ENCODE data around the gene KCNC3.
A peak's percentile ranks its signal among the peaks of the same experiment; 100 is the strongest.

Gene KCNC3

GRCh38 chr19:50329146-50329925, at the start of gene KCNC3:
KCNC3 (minus strand) TSS chr19:50329377; CDS start chr19:50329082, 295 bp downstream.
- no peak for DNase-seq (ENCODE audit: low read depth)

- DNase-seq (ENCODE audit: low read depth) = no peak
Measured at GRCh38 chr19:50378863-50379236, 49.7 kb upstream of the KCNC3 start.

GRCh38 chr19:50378169-50378862, 49.1 kb upstream of the KCNC3 start:
- no peak for DNase-seq (ENCODE audit: low read depth)

GRCh38 chr19:50377517-50377916, 48.3 kb upstream of the KCNC3 start:
- DNase-seq (ENCODE audit: low read depth) = no peak

GRCh38 chr19:50377051-50377461, 47.9 kb upstream of the KCNC3 start:
- DNase-seq (ENCODE audit: low read depth) = no peak

GRCh38 chr19:50376166-50377050, 47.2 kb upstream of the KCNC3 start, which contains the start of gene NR1H2:
NR1H2 (plus strand) TSS chr19:50376457; CDS start chr19:50377606, 1,149 bp downstream.
- peak; percentile 98 for DNase-seq (ENCODE audit: low read depth)

- DNase-seq (ENCODE audit: low read depth) = no peak
Measured at GRCh38 chr19:50371914-50372475, 42.8 kb upstream of the KCNC3 start.

- DNase-seq (ENCODE audit: low read depth) = peak; percentile 88
Measured at GRCh38 chr19:50368649-50369570, 39.7 kb upstream of the KCNC3 start.

GRCh38 chr19:50365434-50366306, 36.5 kb upstream of the KCNC3 start, which contains the start of gene NAPSA:
NAPSA (minus strand) TSS chr19:50365639; CDS start chr19:50365621, 18 bp downstream.
- no peak for DNase-seq (ENCODE audit: low read depth)

- no peak for DNase-seq (ENCODE audit: low read depth)
Measured at GRCh38 chr19:50362656-50363424, 33.7 kb upstream of the KCNC3 start.

- no peak for DNase-seq (ENCODE audit: low read depth)
Measured at GRCh38 chr19:50362030-50362412, 32.8 kb upstream of the KCNC3 start.

- DNase-seq (ENCODE audit: low read depth) = no peak
Measured at GRCh38 chr19:50361290-50362029, 32.3 kb upstream of the KCNC3 start.

- DNase-seq (ENCODE audit: low read depth) = no peak
Measured at GRCh38 chr19:50359328-50359818, 30.2 kb upstream of the KCNC3 start.

GRCh38 chr19:50358483-50359327, 29.5 kb upstream of the KCNC3 start:
- DNase-seq (ENCODE audit: low read depth) = no peak

GRCh38 chr19:50357178-50358100, 28.3 kb upstream of the KCNC3 start:
- DNase-seq (ENCODE audit: low read depth) = no peak

GRCh38 chr19:50356691-50357177, 27.6 kb upstream of the KCNC3 start:
- DNase-seq (ENCODE audit: low read depth) = no peak

Data from CMK (cell line).